Stimulated activated CD4-positive, alpha-beta T cell treated with anti-CD3 and anti-CD28 coated beads, Interleukin-2, amount 100 ng/mL, for 48 hours (primary cell): ENCODE results near the gene DLG5.

Experiments
- DNase-seq, 2 donors: peaks; one replicate each; pipeline ENCODE4 v3.0.0-alpha.2; 2020

Gene DLG5

GRCh38 chr10:77818378-77818777, 108.2 kb downstream of the DLG5 start:
- DNase-seq = no peak

- no peak for DNase-seq
Measured at GRCh38 chr10:77817541-77817940, 109.0 kb downstream of the DLG5 start.

GRCh38 chr10:77816311-77816710, 110.2 kb downstream of the DLG5 start:
- DNase-seq = no peak

GRCh38 chr10:77812741-77813140, 113.8 kb downstream of the DLG5 start:
- DNase-seq = no peak

GRCh38 chr10:77811831-77812430, 114.6 kb downstream of the DLG5 start:
- no peak for DNase-seq

- no peak for DNase-seq
Measured at GRCh38 chr10:77810446-77811335, 115.9 kb downstream of the DLG5 start.

- DNase-seq = no peak
Measured at GRCh38 chr10:77809336-77809735, 117.2 kb downstream of the DLG5 start.

GRCh38 chr10:77807706-77808105, 118.8 kb downstream of the DLG5 start:
- no peak for DNase-seq

GRCh38 chr10:77806511-77807157, 119.9 kb downstream of the DLG5 start:
- no peak for DNase-seq

- no peak for DNase-seq
Measured at GRCh38 chr10:77805676-77806075, 120.9 kb downstream of the DLG5 start.

GRCh38 chr10:77804371-77804770, 122.2 kb downstream of the DLG5 start:
- DNase-seq = no peak

- peak; percentile 10 to 28 for DNase-seq
Measured at GRCh38 chr10:77801474-77802161, 124.9 kb downstream of the DLG5 start.

- no peak for DNase-seq
Measured at GRCh38 chr10:77800738-77801266, 125.8 kb downstream of the DLG5 start.

- DNase-seq = no peak
Measured at GRCh38 chr10:77800320-77800719, 126.2 kb downstream of the DLG5 start.

GRCh38 chr10:77799352-77799751, 127.2 kb downstream of the DLG5 start:
- DNase-seq = no peak

GRCh38 chr10:77798940-77799339, 127.6 kb downstream of the DLG5 start:
- DNase-seq = no peak

GRCh38 chr10:77796311-77796915, 130.1 kb downstream of the DLG5 start:
- no peak for DNase-seq

GRCh38 chr10:77795426-77796055, 131.0 kb downstream of the DLG5 start:
- DNase-seq = no peak

GRCh38 chr10:77794256-77795142, 132.1 kb downstream of the DLG5 start:
- no peak for DNase-seq

GRCh38 chr10:77793831-77794230, 132.7 kb downstream of the DLG5 start:
- DNase-seq = no peak

GRCh38 chr10:77792155-77792554, 134.4 kb downstream of the DLG5 start:
- DNase-seq = no peak
